ENCODE results near the gene ACSS1.

The ACSS1 gene

GRCh38 chr20:25077610-25078169 is 19.8 kb upstream of the ACSS1 start:
- no peak for TF ChIP-seq REST (IDR thresholded peaks at IDR 0.05; ENCODE audit: insufficient replicate concordance, low read depth)
- TF ChIP-seq CTCF (IDR thresholded peaks at IDR 0.05; ENCODE audit: insufficient read depth, low read length), result no peak
- no peak for TF ChIP-seq POLR2AphosphoS5 (IDR thresholded peaks at IDR 0.05; ENCODE audit: low read depth)
- TF ChIP-seq GABPA (IDR thresholded peaks at IDR 0.05; ENCODE audit: low read depth), result no peak
- TF ChIP-seq SPI1 (IDR thresholded peaks at IDR 0.05; ENCODE audit: borderline replicate concordance, low read depth), result no peak
- DNase-seq (ENCODE audit: low read depth in 1 of 2, low spot score in 1 of 2), result peak in 1 of 2 experiments; percentile 86
- Histone ChIP-seq H3K27ac (replicated peaks) (no peak overlapping the region), H3K27me3 (ENCODE audit: insufficient read depth, poor library complexity, severe bottlenecking) (peaks cover 27% of the 10 kb centered on the region), H3K4me3 (replicated peaks; ENCODE audit: insufficient read depth, low read length) (peak overlapping the region; percentile 36)

DNA sequence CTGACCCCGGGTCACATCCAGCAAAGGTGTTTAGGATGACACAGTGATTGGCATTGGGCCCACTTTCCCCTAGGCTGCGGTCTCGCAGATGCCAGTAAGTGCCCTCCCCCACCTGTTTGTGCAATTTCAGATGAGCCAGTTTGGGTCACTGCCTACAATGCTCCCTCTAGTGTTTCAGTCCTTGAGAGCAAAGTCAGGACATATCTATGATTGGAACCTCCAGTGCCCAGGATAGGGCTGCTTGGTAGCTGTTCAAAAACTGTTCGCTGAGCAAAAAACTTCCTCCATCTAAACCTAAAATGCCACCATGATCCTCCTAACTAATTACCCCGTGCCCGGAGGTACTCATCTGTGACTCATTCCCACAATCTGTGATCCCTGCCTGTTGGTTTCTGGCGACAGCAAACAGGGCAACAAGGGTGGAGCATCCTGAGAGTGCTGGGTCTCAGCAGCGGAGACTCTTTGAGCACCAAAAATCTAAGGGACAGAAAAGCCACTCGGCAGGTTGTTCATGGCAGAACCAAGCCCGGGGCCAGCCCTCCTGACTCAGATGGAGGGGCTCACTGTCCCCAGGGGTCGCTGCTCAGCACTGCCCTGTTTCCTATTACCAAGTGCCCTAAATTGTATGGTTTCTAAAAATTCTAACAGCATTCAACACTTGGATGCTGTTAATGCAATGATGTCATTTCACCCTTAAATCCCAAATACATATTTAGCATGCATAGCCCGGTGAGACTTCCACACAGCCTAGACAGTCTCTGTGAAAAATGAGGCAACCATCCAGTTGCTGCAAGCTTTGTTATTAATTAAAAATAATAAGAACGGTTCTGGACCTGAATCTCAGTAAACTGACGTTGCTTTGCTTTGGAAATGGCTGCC is 19.0 kb upstream of the ACSS1 start:
- TF ChIP-seq REST (IDR thresholded peaks at IDR 0.05; ENCODE audit: insufficient replicate concordance, low read depth) (no peak), POLR2AphosphoS5 (IDR thresholded peaks at IDR 0.05; ENCODE audit: low read depth) (peak; percentile 67), SPI1 (IDR thresholded peaks at IDR 0.05; ENCODE audit: borderline replicate concordance, low read depth) (no peak)
- H3K27me3 ChIP-seq (ENCODE audit: insufficient read depth, poor library complexity, severe bottlenecking), result peaks cover 22% of the 10 kb centered on the region
- peak overlapping the region; percentile 36 for H3K4me3 ChIP-seq (replicated peaks; ENCODE audit: insufficient read depth, low read length)
- no peak overlapping the region for H3K27ac ChIP-seq (replicated peaks)
- DNase-seq (ENCODE audit: low read depth in 1 of 2, low spot score in 1 of 2), result peak in 1 of 2 experiments; percentile 70

DNA sequence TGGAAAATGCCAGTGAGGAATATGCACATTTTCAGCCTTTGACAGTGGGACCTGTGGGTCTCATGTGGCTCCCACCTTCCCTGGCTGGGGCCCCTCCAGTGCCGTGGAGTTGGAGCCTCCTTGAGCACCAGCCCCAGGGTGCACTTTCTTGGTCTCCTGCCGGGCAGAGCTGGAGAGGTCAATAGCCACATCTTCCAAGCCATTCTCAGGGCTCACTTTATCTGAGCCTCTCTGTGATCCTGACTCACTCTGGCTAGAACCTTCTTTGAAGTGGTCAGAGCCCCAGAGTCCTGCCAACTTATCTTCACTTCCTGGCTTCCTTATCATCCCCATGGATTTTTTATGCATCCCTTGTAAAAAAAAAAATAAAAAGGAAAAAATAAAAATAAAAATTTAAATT is 18.3 kb upstream of the ACSS1 start:
- Histone ChIP-seq H3K4me3 (replicated peaks; ENCODE audit: insufficient read depth, low read length) (no peak overlapping the region), H3K27ac (replicated peaks) (no peak overlapping the region), H3K27me3 (ENCODE audit: insufficient read depth, poor library complexity, severe bottlenecking) (peaks cover 21% of the 10 kb centered on the region)
- TF ChIP-seq REST (IDR thresholded peaks at IDR 0.05; ENCODE audit: insufficient replicate concordance, low read depth) (no peak), POLR2AphosphoS5 (IDR thresholded peaks at IDR 0.05; ENCODE audit: low read depth) (no peak), GABPA (IDR thresholded peaks at IDR 0.05; ENCODE audit: low read depth) (no peak), CTCF (IDR thresholded peaks at IDR 0.05; ENCODE audit: insufficient read depth, low read length) (no peak), SPI1 (IDR thresholded peaks at IDR 0.05; ENCODE audit: borderline replicate concordance, low read depth) (no peak)
- DNase-seq (ENCODE audit: low read depth in 1 of 2, low spot score in 1 of 2), result no peak
